ENCODE measurements around the gene SLC46A2. TPM values are rescaled to one million over a fixed set of nuclear protein-coding genes. Genes with fewer than 3 reads are reported as not detected.

The SLC46A2 gene
- polyA plus RNA-seq, 1 donor from 2014 or later: not detected

DNA sequence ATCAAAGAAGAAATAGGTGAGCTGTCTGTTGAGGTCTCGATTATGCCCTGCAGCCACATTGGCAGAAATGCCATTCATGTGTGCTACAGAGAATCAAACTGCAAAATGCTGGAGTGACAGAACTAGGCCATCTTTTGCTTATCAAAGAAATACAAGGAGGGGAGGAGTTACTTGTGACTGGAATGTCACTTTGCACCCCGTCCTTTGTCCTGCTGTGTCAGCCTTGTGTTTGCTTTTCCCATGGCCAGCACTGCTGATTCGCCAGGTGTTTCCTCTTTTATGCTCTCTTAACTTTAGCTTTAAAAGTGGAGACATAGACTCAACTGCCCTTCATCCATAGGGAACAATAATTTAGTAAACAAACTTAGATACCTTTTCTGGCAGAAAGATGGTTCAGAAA lies 54.3 kb downstream of the SLC46A2 start:
- H3K9me2 ChIP-seq (ENCODE audit: insufficient read depth, low read length): no peaks in the 10 kb centered on the region
- no peaks in the 10 kb centered on the region for H3K27me3 ChIP-seq (ENCODE audit: insufficient read depth, low read depth, low read length)
- no peak overlapping the region for H3K4me2 ChIP-seq (ENCODE audit: low read length)
- no peaks in the 10 kb centered on the region for H4K20me1 ChIP-seq (ENCODE audit: insufficient read depth)
- H3K36me3 ChIP-seq (ENCODE audit: insufficient read depth, low read length): peaks cover 21% of the 10 kb centered on the region
- no peaks in the 10 kb centered on the region for H3F3A ChIP-seq (ENCODE audit: insufficient read depth, low read length, poor library complexity, severe bottlenecking)
- H2AFZ ChIP-seq (ENCODE audit: low read depth, low read length): no peak overlapping the region
- no peak overlapping the region for H3K4me3 ChIP-seq (ENCODE audit: low read length)
- no peak overlapping the region for H3K27ac ChIP-seq (ENCODE audit: low read length)
- TF ChIP-seq MXI1 (conservative IDR thresholded peaks at IDR 0.05; ENCODE audit: poor library complexity, severe bottlenecking): no peak
- TF ChIP-seq RAD21 (conservative IDR thresholded peaks at IDR 0.05): no peak
- TF ChIP-seq EP300 (conservative IDR thresholded peaks at IDR 0.05; ENCODE audit: poor library complexity, severe bottlenecking): no peak
- TF ChIP-seq EZH2 (IDR thresholded peaks at IDR 0.05; ENCODE audit: borderline replicate concordance, insufficient read depth, low read length, poor library complexity, severe bottlenecking): no peak
- TF ChIP-seq REST (IDR thresholded peaks at IDR 0.05; ENCODE audit: borderline replicate concordance): no peak
- TF ChIP-seq POLR2AphosphoS5 (IDR thresholded peaks at IDR 0.05): no peak
- TF ChIP-seq SMC3 (conservative IDR thresholded peaks at IDR 0.05; ENCODE audit: poor library complexity): no peak
- no peak for TF ChIP-seq TAF1 (IDR thresholded peaks at IDR 0.05; ENCODE audit: low read depth)
- TF ChIP-seq CTCF (IDR thresholded peaks at IDR 0.05; ENCODE audit: poor library complexity, severe bottlenecking): no peak
- no peak overlapping the region for H3K9ac ChIP-seq (ENCODE audit: low read length)
- no peaks in the 10 kb centered on the region for H3K9me3 ChIP-seq (ENCODE audit: low read length)
- no peaks in the 10 kb centered on the region for H3K79me2 ChIP-seq (replicated peaks; ENCODE audit: insufficient read depth, low read length)

DNA sequence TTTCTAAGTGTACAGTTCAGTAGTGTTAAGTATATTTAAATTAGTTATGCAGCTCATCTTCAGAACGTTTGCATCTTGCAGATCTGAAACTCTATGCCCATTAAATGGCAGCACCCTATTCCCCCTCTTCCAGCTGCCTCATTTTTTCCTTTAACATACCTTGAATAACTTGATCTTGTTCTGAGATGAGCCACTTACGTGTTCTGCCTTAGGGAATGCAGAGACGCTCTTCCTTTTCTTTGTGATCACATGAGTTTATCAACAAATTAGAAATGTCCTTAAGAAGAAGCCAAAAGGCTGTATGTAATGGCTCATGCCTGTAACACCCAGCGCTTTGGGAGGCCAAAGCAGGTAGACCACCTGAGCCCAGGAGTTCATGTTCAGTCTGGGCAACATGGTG lies 57.6 kb downstream of the SLC46A2 start:
- no peaks in the 10 kb centered on the region for H3K9me3 ChIP-seq (ENCODE audit: low read length)
- H3K9me2 ChIP-seq (ENCODE audit: insufficient read depth, low read length): no peaks in the 10 kb centered on the region
- H3K4me3 ChIP-seq (ENCODE audit: low read length): no peak overlapping the region
- H3K27me3 ChIP-seq (ENCODE audit: insufficient read depth, low read depth, low read length): no peaks in the 10 kb centered on the region
- no peak overlapping the region for H3K4me2 ChIP-seq (ENCODE audit: low read length)
- no peaks in the 10 kb centered on the region for H4K20me1 ChIP-seq (ENCODE audit: insufficient read depth)
- no peaks in the 10 kb centered on the region for H3F3A ChIP-seq (ENCODE audit: insufficient read depth, low read length, poor library complexity, severe bottlenecking)
- H3K36me3 ChIP-seq (ENCODE audit: insufficient read depth, low read length): peaks cover 5% of the 10 kb centered on the region
- no peak overlapping the region for H3K9ac ChIP-seq (ENCODE audit: low read length)
- H3K79me2 ChIP-seq (replicated peaks; ENCODE audit: insufficient read depth, low read length): no peaks in the 10 kb centered on the region
- TF ChIP-seq REST (IDR thresholded peaks at IDR 0.05; ENCODE audit: borderline replicate concordance): no peak
- no peak for TF ChIP-seq CTCF (IDR thresholded peaks at IDR 0.05; ENCODE audit: poor library complexity, severe bottlenecking)
- TF ChIP-seq MXI1 (conservative IDR thresholded peaks at IDR 0.05; ENCODE audit: poor library complexity, severe bottlenecking): no peak
- no peak for TF ChIP-seq POLR2AphosphoS5 (IDR thresholded peaks at IDR 0.05)
- no peak for TF ChIP-seq EP300 (conservative IDR thresholded peaks at IDR 0.05; ENCODE audit: poor library complexity, severe bottlenecking)
- TF ChIP-seq EZH2 (IDR thresholded peaks at IDR 0.05; ENCODE audit: borderline replicate concordance, insufficient read depth, low read length, poor library complexity, severe bottlenecking): no peak
- TF ChIP-seq SMC3 (conservative IDR thresholded peaks at IDR 0.05; ENCODE audit: poor library complexity): no peak
- no peak for TF ChIP-seq RAD21 (conservative IDR thresholded peaks at IDR 0.05)
- no peak for TF ChIP-seq TAF1 (IDR thresholded peaks at IDR 0.05; ENCODE audit: low read depth)
- H2AFZ ChIP-seq (ENCODE audit: low read depth, low read length): no peak overlapping the region
- H3K27ac ChIP-seq (ENCODE audit: low read length): no peak overlapping the region

Measured in neural cell (in vitro differentiated cells).